OCI-LY3 (cell line): ENCODE results near the gene SRSF12.
A peak's percentile ranks its signal among the peaks of the same experiment; 100 is the strongest.

Experiments
- H2AFZ ChIP-seq: fragments of 200-600, 300-600 bp; shearing (Covaris generic); 2 replicates; pipeline ENCODE4 v1.6.0; 2014; ENCODE audit warnings: antibody characterized with exemption, low read depth, low read length
- H3K27ac ChIP-seq: fragments of 200-600, 300-600 bp; sonication (generic); 2 replicates; pipeline ENCODE4 v1.5.1; 2014; ENCODE audit warnings: mild to moderate bottlenecking, low read length, moderate library complexity, mixed read lengths
- H3K27me3 ChIP-seq: fragments of 200-600, 300-600 bp; sonication (generic); 2 replicates; pipeline ENCODE4 v1.6.1; 2014; ENCODE audit warnings: low read depth, low read length, mixed read lengths
- H3K36me3 ChIP-seq: fragments of 200-600, 300-600 bp; sonication (generic); replicated peaks from 2 replicates; pipeline ENCODE3; 2014; ENCODE audit warnings: low read depth, low read length, mixed read lengths
- H3K4me1 ChIP-seq: fragments of 300-600, 200-600 bp; sonication (generic); 2 replicates; pipeline ENCODE4 v1.6.1; 2014; ENCODE audit warnings: low read length, mixed read lengths
- H3K4me2 ChIP-seq: fragments of 200-600, 300-600 bp; sonication (generic); 2 replicates; pipeline ENCODE4 v1.6.1; 2014; ENCODE audit warnings: low read length, mixed read lengths
- H3K4me3 ChIP-seq: fragments of 300-600, 200-600 bp; sonication (generic); 2 replicates; pipeline ENCODE4 v1.5.1; 2014; ENCODE audit warnings: antibody characterized with exemption, mild to moderate bottlenecking, low read length, moderate library complexity
- H3K79me2 ChIP-seq: fragments of 300-600, 200-600 bp; shearing (Covaris generic); 2 replicates; pipeline ENCODE4 v1.6.1; 2014; ENCODE audit warnings: mild to moderate bottlenecking, low read length, mixed read lengths
- H3K9ac ChIP-seq: fragments of 300-600, 200-600 bp; shearing (Covaris generic); 2 replicates; pipeline ENCODE4 v1.6.0; 2014; ENCODE audit warnings: mild to moderate bottlenecking, low read length, moderate library complexity
- H3K9me3 ChIP-seq: fragments of 200-600, 300-600 bp; shearing (Covaris generic); 2 replicates; pipeline ENCODE4 v1.6.1; 2014; ENCODE audit warnings: low read length, mixed read lengths; ENCODE audit not compliant: insufficient read depth
- H4K20me1 ChIP-seq: fragments of 200-600, 300-600 bp; sonication (generic); 2 replicates; pipeline ENCODE4 v1.6.1; 2016; ENCODE audit warnings: low read length, mixed read lengths; ENCODE audit not compliant: insufficient read depth
- EZH2phosphoT487 ChIP-seq: fragments of 200-600 bp; shearing (Covaris generic); IDR thresholded peaks from 2 replicates; pipeline ENCODE4 v1.6.1; 2018; ENCODE audit warnings: antibody characterized with exemption, mixed run types, low read depth
- TF ChIP-seq, protein P1 (sequence below): fragments of 200-600, 300-600 bp; sonication (generic); IDR thresholded peaks from 2 replicates; pipeline ENCODE4 v1.5.1; 2014; ENCODE audit warnings: antibody characterized with exemption, low read length, low read depth

Gene SRSF12

DNA sequence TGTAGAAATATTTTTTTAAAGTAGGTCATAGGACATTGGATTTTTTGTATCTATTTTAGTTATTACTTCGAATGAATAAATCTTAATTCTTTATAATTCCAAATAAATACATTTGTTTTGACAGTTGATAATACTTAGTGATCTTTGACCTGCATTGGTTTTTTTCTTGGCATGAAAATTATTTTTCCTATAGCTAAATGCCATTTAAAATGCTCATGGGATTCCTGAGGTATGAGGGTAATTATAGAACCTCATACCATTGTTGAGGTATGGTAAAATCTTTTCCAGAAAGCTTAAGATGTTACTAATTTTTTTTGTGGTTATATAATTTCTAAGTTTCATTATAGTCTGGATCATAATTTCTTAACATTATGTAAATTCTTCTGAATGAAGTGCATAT is 36.3 kb upstream of the SRSF12 start:
- no peak overlapping the region for H3K4me3 ChIP-seq
- TF ChIP-seq, protein P1, sequence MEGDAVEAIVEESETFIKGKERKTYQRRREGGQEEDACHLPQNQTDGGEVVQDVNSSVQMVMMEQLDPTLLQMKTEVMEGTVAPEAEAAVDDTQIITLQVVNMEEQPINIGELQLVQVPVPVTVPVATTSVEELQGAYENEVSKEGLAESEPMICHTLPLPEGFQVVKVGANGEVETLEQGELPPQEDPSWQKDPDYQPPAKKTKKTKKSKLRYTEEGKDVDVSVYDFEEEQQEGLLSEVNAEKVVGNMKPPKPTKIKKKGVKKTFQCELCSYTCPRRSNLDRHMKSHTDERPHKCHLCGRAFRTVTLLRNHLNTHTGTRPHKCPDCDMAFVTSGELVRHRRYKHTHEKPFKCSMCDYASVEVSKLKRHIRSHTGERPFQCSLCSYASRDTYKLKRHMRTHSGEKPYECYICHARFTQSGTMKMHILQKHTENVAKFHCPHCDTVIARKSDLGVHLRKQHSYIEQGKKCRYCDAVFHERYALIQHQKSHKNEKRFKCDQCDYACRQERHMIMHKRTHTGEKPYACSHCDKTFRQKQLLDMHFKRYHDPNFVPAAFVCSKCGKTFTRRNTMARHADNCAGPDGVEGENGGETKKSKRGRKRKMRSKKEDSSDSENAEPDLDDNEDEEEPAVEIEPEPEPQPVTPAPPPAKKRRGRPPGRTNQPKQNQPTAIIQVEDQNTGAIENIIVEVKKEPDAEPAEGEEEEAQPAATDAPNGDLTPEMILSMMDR = no peak
- no peak for TF ChIP-seq EZH2phosphoT487
- H3K9ac ChIP-seq = no peak overlapping the region
- H2AFZ ChIP-seq = no peak overlapping the region
- peaks cover 18% of the 10 kb centered on the region for H3K79me2 ChIP-seq
- peaks cover 20% of the 10 kb centered on the region for H3K36me3 ChIP-seq
- no peaks in the 10 kb centered on the region for H3K9me3 ChIP-seq
- H3K27ac ChIP-seq = no peak overlapping the region
- no peaks in the 10 kb centered on the region for H4K20me1 ChIP-seq
- no peaks in the 10 kb centered on the region for H3K27me3 ChIP-seq
- H3K4me2 ChIP-seq = no peak overlapping the region
- no peaks in the 10 kb centered on the region for H3K4me1 ChIP-seq

DNA sequence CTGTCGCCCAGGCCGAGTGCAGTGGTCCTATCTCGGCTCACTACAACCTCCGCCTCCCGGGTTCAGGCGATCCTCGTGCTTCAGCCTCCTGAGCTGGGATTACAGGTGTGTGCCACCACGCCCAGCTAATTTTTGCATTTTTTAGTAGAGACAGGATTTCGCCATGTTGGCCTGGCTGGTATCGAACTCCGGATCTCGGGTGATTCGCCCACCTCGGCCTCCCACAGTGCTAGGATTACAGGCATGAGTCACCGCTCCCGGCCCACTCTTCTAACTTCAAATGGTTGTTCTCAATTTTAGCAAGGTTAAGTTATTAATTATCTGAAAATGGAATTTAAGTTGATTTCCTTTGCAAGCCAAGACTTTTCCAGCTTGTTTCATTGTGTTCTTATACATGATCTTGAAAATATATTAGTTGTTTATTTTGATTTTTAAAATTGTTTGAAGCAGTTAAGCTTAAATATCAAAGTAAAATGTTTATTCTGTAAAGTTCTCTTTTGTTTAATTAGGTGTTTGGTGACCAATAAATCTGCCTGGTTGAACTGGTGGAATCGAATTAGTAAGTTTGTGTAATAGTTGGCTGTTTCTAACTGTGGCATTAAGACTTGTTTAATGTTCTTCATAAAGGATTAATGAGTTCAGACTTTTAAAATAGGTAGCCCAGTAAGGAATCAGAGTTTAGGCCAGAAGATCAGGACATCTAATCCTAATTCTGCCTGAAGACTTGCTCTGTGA is 30.3 kb upstream of the SRSF12 start:
- Histone ChIP-seq H3K36me3 (peaks cover 24% of the 10 kb centered on the region), H4K20me1 (no peaks in the 10 kb centered on the region), H3K4me2 (no peak overlapping the region), H3K4me1 (peaks cover 14% of the 10 kb centered on the region), H3K4me3 (no peak overlapping the region), H3K27ac (no peak overlapping the region), H3K9me3 (no peaks in the 10 kb centered on the region), H3K79me2 (peaks cover 45% of the 10 kb centered on the region), H3K9ac (no peak overlapping the region), H2AFZ (no peak overlapping the region), H3K27me3 (no peaks in the 10 kb centered on the region)
- no peak for TF ChIP-seq EZH2phosphoT487
- TF ChIP-seq, protein P1 = no peak

DNA sequence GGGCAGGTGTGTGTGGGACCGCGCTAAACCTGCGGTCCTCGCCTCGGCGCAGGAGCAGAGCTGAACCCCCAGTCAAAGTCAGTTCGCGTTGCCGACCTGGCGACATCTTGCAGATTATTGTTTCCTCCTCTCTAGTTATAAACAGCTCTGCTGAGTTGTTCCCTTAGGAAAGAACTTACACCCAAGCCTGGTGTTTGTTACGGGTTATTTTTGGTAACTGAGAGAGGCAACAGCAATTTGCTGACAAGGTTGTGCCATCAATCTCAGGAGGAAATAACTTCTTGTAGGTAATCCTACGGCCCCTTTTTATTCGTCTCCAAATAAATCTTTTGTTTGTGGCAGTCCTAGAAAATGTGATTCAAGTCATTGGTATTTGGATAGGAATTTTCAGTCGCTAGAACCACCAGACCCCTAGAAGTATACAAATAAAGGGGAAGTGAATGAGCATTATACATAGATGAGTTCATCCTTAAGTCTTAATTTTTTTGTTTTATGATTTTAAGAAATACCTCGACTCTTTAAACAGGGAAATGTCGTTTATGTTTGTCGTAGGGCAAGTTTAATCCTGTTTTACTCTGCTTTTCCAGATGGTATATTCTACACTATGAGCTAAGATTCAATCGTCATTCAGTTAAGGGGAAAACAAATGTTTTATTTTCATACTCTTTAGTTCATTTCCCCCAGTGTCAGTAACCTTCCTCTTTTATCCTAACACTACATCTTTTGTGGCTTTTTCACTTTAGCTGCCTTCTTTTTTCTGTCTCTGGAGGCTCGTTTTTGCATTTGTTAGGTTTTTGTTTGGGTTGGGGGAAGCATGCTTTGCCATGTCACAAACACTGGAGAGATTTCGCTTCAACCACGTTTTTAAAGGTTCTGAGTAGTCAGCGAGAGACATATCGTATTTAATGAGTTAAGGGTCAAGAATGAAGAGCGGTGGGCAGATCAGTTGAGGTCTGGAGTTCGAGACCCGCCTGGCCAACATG is 29.1 kb upstream of the SRSF12 start:
- no peaks in the 10 kb centered on the region for H3K9me3 ChIP-seq
- H3K4me2 ChIP-seq = peak overlapping the region; percentile 89
- H3K27ac ChIP-seq = peak overlapping the region; percentile 93
- H3K36me3 ChIP-seq = peaks cover 17% of the 10 kb centered on the region
- H3K79me2 ChIP-seq = peaks cover 45% of the 10 kb centered on the region
- H3K4me1 ChIP-seq = peaks cover 14% of the 10 kb centered on the region
- H4K20me1 ChIP-seq = no peaks in the 10 kb centered on the region
- peak overlapping the region; percentile 96 for H3K9ac ChIP-seq
- peak overlapping the region; percentile 93; the same call in 1 of the 2 replicates for H2AFZ ChIP-seq
- peak overlapping the region; percentile 95 for H3K4me3 ChIP-seq
- TF ChIP-seq, protein P1 = no peak
- TF ChIP-seq EZH2phosphoT487 = no peak
- no peaks in the 10 kb centered on the region for H3K27me3 ChIP-seq
